Measurements from ENCODE around the gene KLF6. TPM values are rescaled to one million over a fixed set of nuclear protein-coding genes. Genes with fewer than 3 reads are reported as not detected.
A peak's percentile ranks its signal among the peaks of the same experiment; 100 is the strongest.

KLF6 gene
- total and polyA plus RNA-seq, 11 donors = 15.2 to 106 (median 52.2) TPM

DNA sequence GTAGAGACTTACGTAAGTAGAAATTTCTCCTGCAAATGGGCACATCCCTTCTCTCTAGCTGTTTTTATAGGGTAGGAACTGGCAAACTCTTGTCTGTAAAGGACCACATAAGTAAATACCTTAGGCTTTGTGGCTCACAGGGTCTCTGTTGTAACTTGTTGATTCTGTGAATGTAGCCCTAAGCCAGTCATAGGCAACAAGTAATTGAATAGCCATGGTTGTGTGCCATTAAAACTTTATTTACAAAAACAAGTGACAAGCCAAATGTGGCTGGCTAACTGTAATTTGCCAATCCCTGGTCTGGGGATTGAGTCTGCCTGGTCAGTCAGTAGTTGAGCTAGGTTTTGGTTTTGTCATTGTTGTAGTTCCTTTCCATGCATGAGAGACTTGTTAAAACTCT is 5.3 kb upstream of the KLF6 start:
- 97 to 100% (median 99%) methylated on average over 1 of the region's 1 CpG for WGBS, 4 donors
- Histone ChIP-seq H3K36me3 (no peaks in the 10 kb centered on the region), H3K9me3 (peaks cover 0 to 32% (median 13%) of the 10 kb centered on the region in 12 donors), H3K27ac (no peak overlapping the region), H3K27me3 (no peaks in the 10 kb centered on the region), H3K4me3 (no peak overlapping the region), H3K4me1 (peaks cover 0 to 18% (median 6%) of the 10 kb centered on the region in 12 donors)
- DNase-seq (no peak), ATAC-seq (no peak)
- TF ChIP-seq POLR2A (IDR thresholded peaks at IDR 0.05) = no peak
- TF ChIP-seq, protein P1, sequence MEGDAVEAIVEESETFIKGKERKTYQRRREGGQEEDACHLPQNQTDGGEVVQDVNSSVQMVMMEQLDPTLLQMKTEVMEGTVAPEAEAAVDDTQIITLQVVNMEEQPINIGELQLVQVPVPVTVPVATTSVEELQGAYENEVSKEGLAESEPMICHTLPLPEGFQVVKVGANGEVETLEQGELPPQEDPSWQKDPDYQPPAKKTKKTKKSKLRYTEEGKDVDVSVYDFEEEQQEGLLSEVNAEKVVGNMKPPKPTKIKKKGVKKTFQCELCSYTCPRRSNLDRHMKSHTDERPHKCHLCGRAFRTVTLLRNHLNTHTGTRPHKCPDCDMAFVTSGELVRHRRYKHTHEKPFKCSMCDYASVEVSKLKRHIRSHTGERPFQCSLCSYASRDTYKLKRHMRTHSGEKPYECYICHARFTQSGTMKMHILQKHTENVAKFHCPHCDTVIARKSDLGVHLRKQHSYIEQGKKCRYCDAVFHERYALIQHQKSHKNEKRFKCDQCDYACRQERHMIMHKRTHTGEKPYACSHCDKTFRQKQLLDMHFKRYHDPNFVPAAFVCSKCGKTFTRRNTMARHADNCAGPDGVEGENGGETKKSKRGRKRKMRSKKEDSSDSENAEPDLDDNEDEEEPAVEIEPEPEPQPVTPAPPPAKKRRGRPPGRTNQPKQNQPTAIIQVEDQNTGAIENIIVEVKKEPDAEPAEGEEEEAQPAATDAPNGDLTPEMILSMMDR (IDR thresholded peaks at IDR 0.05) = no peak
- intact Hi-C loops (cut with DNase I) = loop anchor here in 1 of 10 donors (10.0 kb wide), 2 partner anchors 285 to 865 kb away; no protein-coding TSS in a partner anchor

GRCh38 chr10:3789621-3790020 is 4.6 kb upstream of the KLF6 start:
- ATAC-seq (no peak), DNase-seq (no peak)
- intact Hi-C loops (cut with DNase I) = loop anchor here (5.0 to 10.0 kb wide), 17 partner anchors 115 to 975 kb away; no protein-coding TSS in a partner anchor

GRCh38 chr10:3787816-3788215 is 2.8 kb upstream of the KLF6 start:
- no peak for TF ChIP-seq POLR2A (IDR thresholded peaks at IDR 0.05)
- TF ChIP-seq, protein P1 (IDR thresholded peaks at IDR 0.05) = no peak
- no peak overlapping the region for H3K27ac ChIP-seq

More at GRCh38 chr10:3789621-3790020, 4.6 kb upstream of the KLF6 start:
- Histone ChIP-seq H3K36me3 (no peaks in the 10 kb centered on the region), H3K9me3 (peaks cover 0 to 32% (median 13%) of the 10 kb centered on the region in 12 donors), H3K4me3 (no peak overlapping the region), H3K4me1 (peaks cover 0 to 18% (median 6%) of the 10 kb centered on the region in 12 donors), H3K27me3 (no peaks in the 10 kb centered on the region), H3K27ac (no peak overlapping the region)
- 93 to 98% (median 95%) methylated on average over 2 of the region's 2 CpGs for WGBS, 4 donors
- no peak for TF ChIP-seq POLR2A (IDR thresholded peaks at IDR 0.05)
- TF ChIP-seq, protein P1 (IDR thresholded peaks at IDR 0.05) = no peak

GRCh38 chr10:3787016-3787400 is 2.0 kb upstream of the KLF6 start:
- peaks cover 0 to 6% (median under 1%) of the 10 kb centered on the region in 9 donors for H3K36me3 ChIP-seq
- H3K9me3 ChIP-seq = peaks cover 0 to 21% (median 6%) of the 10 kb centered on the region in 12 donors
- TF ChIP-seq, protein P1 (IDR thresholded peaks at IDR 0.05) = no peak
- no peak for TF ChIP-seq POLR2A (IDR thresholded peaks at IDR 0.05)
- intact Hi-C loops (cut with DNase I) = loop anchor here (2.0 to 10.0 kb wide), 17 partner anchors 18 to 978 kb away; no protein-coding TSS in a partner anchor
- no peak for ATAC-seq
- no peaks in the 10 kb centered on the region for H3K27me3 ChIP-seq
- H3K27ac ChIP-seq = peak overlapping the region; percentile 96 to 100 (median 100)
- peaks cover 0 to 18% (median 6%) of the 10 kb centered on the region in 12 donors for H3K4me1 ChIP-seq
- no peak for DNase-seq
- WGBS, 4 donors = 81 to 86% (median 83%) methylated on average over 3 of the region's 3 CpGs
- no peak overlapping the region for H3K4me3 ChIP-seq

More at GRCh38 chr10:3787816-3788215, 2.8 kb upstream of the KLF6 start:
- DNase-seq = no peak
- Histone ChIP-seq H3K4me1 (peaks cover 0 to 18% (median 6%) of the 10 kb centered on the region in 12 donors), H3K9me3 (peaks cover 0 to 21% (median 6%) of the 10 kb centered on the region in 12 donors), H3K4me3 (no peak overlapping the region), H3K36me3 (no peaks in the 10 kb centered on the region), H3K27me3 (no peaks in the 10 kb centered on the region)
- intact Hi-C loops (cut with DNase I) = loop anchor here (2.0 to 10.0 kb wide), 17 partner anchors 17 to 977 kb away; no protein-coding TSS in a partner anchor
- ATAC-seq = no peak
- WGBS, 4 donors = 71 to 82% (median 79%) methylated on average over 9 of the region's 9 CpGs

All from heart left ventricle (tissue), 16 donors.